Right kidney (tissue), 1 donor: Measurements from ENCODE around the gene CDKN2D.
"Not testable (repeated sequence)": the region's sequence is repeated elsewhere in the genome, so short reads cannot be mapped to it uniquely, and the experiment has no call there.

Source experiments
- DNase-seq: peaks from one replicate; pipeline ENCODE4 v3.0.0-alpha.2; 2016

CDKN2D gene

DNA sequence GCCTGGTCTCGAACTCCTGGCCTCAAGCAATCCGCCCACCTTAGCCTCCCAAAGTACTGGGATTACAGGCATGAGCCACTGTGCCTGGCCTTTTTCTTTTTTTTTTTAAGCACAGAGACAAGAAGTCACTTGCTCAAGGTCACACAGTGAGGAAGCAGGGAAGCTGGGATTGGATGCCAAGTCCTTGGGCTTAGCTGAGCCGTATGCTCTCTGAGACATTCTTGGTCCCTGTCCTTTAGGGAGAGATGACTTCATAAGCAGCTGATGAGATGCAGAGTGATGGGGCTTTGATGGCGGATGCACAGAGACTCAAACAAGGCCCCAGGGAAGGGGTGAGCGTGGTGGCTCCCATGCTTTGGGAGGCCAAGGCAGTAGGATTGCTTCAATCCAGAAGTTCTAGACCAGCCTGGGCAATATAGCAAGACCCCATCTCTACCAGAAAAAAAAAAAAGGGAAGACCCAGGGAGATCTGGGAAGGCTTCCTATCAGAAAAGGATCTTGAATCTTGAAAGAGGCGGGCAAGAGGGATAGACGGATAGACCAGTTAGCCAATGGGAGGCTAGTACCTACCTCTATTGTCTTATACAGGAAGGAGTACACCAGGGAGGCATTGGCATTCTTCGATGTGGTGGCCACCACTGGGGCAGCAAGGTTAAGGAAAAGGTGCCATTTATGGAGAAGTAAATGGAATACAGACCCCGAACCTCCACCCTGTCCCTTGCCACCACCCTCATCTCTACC, 14.4 kb upstream of the CDKN2D start:
- no peak for DNase-seq

DNA sequence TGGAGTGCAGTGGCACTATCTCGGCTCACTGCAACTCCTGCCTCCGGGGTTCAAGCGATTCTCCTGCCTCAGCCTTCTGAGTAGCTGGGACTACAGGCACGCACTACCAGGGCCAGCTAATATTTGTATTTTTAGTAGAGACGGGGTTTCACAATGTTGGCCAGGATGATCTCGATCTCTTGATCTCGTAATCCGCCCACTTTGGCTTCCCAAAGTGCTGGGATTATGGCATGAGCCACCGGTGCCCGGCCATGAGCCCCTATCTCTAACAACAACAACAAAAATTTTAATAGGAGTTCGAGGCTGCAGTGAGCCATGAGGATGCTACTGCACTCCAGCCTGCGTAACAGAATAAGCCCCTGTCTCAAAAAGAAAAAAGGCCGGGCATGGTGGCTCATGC, 13.3 kb upstream of the CDKN2D start:
- DNase-seq, result no peak

DNA sequence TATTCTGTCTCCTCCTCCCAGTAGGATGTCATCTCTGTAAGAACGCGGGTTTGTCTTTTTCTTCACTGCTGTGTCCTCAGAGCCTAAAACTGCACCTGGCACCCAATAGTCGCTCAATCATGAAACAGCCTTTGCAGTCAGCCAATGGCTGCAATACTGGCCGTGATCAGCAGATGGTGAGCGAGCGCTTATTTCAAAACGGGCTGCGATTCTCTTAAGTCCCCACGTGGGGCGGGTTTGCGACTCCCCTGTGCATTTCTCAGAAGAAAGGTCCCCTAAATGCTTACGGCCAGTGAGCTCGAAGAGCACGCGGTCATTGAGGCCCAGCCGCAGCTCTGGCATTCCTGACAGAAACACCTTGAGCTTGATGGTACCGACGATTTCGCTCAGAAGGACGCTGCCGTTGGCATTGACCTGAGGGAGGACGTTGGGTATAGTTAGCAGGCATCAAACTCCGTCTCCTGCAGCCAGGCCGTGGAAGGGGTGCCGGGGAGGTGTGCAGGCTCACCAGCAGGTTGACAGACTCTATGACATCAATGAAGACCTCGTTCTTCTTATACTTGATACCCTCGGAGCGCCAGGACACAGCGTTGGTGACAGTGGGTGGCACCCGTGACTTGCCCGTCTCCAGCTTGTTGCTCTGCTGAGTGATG, 12.3 kb upstream of the CDKN2D start:
- DNase-seq, result peak; percentile 67

DNA sequence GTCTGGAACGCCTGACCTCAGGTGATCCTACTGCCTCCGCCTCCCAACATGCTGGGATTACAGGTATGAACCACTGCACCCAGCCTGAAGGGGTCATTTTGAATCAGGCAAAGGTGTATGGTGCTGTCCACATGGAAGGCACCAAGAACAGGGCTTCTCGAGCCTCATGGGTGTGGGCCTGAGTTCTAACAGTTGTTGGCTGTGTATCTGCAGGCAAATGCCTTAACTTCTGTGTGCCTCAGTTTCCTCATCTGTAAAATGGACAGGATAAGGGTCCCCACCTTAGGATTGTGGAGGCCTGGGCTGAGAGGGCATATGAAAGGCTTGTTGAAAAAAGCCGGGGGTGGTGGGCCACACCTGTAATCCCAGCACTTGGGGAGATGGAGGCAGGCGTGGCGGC, 9.2 kb upstream of the CDKN2D start:
- DNase-seq, result no peak

DNA sequence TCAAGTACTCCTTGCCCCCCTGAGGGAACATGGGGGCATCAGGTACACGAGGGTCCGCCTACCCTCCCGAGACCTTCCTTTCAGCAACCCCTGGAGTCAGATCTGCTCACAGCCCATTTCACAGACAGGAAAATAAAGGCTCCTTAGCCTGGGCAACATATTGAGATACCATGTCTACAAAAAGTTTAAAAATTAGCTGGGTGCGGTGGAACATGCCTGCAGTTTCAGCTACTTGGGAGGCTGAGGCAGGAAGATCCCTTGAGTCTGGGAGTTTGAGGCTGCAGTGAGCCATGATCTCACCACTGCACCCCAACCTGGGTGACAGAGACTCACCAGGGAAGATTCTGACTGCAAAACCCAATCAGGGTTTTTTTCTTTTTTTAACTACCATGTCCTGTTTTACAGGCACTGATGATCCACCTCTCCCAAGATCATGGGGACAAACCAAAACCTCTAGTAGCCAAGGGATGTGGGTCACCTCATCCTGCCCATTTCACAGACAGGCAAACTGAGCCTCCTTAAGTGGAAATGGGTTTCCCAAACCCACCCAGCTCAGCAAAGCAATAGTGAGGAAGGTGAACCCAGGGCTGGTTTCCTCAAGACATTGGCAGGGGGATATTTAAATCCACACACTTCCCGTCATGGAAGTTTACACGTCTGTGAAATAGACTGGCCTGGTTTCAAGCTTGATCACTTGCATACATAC, 6.4 kb upstream of the CDKN2D start:
- DNase-seq, result no peak

DNA sequence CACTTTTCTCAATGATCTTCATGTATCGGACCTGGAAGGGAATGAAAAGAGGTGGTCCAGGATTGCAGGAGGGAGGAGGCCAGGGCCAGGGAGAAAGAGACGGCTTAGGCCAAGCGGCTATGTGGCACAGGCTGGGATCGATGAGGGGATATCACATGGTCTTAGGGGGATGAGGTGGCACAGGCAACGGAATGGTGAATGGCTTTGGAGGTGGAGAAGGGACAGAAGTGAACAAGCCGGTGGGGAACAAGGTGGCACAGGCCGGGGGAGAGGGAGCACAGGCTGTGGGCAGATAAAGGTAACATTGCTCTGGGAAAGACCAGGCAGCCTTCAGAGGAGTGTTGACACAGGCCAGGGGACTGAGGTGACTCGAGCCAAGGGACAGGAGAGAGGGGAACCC, 5.7 kb upstream of the CDKN2D start:
- no peak for DNase-seq

DNA sequence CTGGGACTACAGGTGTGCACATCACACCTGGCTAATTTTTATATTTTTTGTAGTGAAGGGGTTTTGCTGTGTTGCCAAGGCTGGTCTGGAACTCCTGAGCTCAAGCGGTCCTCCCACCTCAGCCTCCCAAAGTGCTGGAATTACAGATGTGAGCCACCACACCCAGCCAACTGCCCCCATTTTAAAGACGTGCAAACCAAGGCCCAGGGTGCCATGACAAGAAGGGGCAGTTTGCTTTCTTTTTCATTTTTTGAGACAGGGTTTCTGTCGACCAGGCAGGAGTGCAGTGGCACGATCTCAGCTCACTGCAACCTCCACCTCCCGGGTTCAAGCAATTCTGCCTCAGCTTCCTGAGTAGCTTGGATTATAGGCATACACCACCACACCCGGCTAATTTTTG, 5.0 kb upstream of the CDKN2D start:
- not testable (repeated sequence) for DNase-seq

DNA sequence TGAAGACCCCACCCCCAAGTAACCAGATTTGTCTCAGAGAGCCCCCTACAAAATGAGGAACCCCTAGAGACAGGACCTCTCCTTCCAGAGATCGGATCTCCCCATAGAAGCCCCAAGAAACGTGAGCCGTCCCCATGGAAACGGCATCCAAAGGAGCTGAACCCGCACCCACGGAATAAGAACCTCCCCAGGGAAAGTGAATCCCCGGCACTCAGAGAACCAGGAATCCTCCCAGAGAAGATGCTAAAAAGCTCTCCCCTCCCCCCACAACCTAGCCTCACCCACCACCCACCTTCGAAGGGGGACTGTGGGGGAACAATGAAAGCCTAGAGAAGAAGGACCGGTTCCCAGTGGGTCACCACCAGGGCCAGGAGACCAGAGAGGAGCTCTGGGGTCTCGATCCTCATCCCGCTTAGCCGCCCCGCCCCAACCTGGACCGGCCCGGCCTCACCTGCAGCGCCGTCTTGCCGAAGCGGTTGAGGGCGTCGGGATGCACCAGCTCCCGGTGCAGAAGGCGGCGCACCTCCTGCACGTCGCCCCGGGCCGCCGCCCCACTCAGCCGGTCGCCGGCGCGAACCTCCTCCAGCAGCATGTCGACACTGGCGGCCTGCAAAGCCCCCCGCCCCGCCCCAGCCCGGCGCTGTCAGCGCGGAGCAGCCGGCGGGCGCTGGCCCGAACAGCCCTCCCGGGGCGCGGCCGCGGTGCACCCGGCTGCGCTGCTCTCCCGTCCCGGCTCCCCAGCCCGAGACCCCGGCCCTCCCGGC, 535 bp downstream of the CDKN2D start:
- no peak for DNase-seq

DNA sequence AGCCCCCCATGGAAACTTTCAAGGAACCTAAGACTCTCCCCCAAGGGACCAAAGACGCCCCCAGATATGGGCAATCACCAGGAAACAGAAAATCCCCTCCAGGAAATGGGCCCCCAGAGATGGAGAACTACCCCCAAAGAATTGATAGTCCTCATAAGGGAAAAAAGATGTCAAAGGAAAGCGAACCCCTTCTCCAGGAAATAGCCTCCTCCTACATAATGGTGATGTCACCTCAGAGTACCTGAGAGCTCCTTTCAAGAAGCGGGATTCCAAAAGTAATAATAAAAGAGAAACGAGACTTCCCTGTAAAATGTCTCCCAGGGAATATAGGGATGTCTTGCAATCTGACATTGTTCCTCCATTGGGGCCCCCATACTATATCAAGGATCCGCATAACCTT, 1.1 kb downstream of the CDKN2D start:
- no peak for DNase-seq

DNA sequence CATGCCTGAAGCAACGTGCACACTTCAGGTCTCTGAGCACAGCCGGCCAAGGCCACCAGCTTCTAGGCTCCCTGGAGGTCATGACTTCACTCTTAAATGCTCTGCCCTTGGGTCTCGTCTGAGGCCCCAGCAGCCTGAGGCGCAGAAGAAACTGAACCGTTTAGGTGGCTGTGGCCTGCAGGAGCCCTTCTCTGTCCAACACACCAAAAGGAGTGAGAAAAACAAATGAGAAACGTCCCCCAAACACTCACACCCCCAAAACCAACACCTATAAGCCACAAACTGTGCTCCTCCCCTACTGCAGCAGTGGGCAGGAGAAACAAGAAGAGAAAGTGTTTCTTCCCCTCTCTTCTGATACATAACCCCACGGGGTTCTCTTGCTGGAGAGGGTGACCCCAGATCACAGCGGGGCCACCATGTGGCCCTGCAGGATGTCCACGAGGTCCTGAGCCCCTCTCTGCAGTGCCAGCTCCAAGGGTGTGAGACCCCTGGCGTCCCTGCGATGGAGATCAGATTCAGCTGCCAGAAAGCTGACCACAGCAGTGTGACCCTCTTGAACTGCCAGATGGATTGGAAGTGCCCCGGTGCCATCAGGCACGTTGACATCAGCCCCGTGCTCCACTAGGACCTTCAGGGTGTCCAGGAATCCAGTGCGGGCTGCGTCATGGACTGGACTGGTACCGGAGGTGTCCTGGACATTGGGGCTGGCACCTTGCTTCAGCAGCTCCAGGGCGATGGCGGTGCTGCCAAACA, 1.9 kb downstream of the CDKN2D start:
- DNase-seq, result no peak

DNA sequence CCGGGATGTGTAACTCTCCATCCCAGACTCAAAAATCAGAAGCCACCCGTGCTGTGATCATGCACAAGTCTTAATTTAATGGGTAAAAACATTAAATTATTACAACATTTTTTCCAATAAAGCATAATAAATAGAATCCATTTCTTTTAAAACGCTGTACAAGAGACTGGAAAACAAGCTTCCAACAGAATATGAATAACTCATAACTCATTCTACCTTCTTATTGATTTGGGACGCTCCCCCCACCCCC, 2.4 kb downstream of the CDKN2D start:
- DNase-seq, result no peak

DNA sequence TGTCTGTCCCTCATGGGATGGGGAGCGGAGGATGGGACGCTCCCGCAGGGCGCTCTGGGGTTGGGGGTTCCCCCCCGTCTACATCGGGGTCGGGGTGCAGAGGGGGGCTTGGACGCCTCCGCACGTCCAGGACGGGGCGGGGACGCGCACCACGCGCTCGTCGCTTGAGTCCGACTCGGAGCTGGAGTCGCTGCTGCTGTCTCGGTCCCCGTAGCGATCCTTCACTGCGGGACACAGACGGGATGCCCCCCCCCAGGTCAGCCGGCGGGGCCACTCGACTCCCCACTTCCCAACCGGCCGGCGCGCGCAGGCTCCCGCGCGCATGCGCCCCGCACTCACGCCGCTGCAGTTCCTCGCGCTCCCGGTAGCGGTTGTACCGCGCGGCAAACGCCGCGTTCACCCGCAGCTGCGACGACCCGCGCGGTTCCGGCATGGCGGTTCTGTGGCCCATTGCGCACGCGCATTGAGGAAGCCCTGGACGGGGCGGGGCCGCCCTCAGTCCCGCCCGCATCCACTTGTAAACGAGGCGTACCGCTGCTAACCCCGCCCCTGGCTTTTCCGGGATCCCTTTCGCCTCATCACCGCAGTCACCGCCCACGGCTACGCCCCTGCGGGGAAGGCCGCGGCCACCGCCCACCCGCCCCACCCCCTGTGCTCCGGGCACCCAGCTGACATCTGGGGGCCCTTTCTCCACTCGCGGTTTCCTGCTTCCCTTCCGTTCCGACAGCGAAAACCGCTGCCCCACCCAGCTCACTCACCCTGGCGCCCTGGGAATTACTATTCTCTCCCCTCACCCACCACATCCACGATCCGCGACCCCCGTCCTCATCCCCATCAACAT, 3.0 kb downstream of the CDKN2D start, which contains the start of gene KRI1:
KRI1 (minus strand) TSS at position 444 of the 841 bp plus-strand sequence; CDS start at position 433, 11 bp downstream.
- peak; percentile 93 for DNase-seq

DNA sequence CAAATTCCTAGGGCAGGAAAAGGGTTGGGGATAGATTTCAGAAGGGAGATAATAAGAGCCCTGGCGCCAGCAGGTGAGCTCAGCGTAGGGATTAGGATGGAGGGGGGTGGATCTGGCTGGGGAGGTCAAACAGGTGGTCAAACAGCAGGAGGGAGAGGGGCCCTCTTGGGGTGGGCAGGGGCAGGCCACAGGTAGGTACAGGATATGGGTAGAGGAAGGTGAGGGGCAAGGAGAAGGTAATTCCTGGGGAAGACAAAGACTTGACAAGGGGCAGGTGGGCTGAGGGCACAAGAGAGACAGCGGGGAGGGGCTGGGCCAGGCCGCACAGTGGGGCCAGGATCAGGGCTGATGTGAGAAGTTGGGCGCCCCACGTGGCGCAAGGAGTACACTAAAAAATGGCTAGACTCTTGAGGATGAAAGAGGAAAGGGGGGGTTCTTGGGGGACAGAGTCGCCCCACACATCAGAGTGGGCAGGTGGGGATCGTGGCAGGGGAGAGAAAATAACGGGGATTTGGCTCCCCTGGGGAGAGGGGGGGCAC, 3.7 kb downstream of the CDKN2D start:
- peak; percentile 54 for DNase-seq

DNA sequence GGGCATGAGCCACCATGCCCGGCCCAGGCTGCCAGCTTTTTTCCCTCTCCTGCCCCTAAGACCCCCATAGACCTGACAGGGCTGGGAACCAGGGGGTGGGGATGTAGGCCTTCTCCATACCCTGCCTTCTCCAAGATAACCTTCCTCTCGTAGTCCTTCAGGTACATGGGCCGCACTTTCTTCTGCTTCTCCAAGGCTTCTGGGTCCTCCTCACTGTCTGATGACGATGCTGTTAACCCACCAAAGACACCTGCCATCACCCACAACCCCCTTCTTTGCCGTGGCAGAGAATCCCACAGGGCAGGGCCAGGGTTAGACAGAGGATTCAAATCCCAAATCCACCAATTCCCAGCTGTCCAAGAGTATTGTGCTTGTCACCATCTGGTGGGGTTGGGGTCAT, 6.2 kb downstream of the CDKN2D start:
- DNase-seq, result no peak

DNA sequence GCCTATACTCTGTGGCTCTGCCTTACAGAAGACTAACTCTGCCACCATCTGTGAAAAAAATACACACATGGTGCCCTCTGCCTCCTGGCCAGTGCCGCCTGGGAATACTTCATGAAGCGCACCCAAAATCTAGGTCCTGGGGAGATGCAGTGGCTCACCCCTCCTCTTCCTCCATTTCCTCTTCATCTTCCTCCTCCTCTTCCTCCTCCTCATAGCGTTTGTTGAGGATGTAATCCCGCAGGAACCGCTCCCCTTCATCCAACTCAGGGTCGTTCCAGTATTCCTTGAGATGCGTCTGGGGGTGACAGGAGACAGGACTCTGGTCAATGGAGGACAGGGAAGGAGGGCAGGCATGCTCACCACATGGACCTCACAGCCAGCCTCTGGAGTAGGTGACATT, 8.6 kb downstream of the CDKN2D start:
- no peak for DNase-seq

DNA sequence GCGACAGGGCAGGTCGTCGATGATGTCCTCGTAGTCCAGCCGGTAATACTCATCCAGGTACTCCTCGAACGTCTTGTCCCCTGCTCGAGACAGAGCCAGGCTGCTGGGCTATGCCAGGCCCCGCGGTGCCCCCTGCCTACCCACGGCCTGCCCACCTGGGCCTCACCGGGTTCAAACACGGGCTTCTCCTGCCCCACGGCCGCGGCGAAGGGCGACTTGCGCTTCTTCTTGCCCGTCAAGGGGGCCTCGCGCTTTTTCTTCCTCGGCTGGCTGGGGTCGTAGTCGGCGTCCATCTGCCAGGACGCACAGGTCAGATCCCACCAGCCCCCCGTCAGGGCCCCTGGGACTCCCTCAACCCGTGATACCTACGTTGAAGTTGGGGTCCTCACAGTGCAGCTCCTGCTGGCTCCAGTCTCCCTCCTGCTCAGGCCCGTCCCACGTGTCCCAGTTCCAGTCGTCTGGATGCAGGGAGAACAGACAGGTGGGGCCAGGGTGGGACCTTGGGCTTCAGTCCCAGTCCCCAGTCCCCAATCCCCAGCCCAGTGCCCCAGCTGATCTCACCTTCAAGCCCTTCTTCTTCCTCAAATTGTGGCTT, 11.1 kb downstream of the CDKN2D start:
- DNase-seq, result no peak

DNA sequence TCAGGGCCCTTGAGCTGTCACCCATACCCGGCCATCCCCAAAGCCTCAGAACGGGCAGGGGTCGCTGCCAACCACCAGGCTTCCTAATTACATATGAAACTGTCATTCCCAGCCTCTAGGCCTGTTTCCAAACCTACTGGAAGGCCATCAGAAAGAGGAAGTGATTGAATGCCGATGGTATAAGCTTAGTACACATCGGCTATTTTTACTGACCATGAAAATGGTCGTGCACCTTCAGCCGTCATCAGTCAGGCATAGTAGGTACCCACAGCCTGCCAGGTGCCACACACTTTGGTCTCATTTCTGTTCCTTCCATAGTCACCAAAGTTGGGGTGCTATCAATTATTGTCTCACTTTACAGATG, 13.2 kb downstream of the CDKN2D start:
- no peak for DNase-seq

DNA sequence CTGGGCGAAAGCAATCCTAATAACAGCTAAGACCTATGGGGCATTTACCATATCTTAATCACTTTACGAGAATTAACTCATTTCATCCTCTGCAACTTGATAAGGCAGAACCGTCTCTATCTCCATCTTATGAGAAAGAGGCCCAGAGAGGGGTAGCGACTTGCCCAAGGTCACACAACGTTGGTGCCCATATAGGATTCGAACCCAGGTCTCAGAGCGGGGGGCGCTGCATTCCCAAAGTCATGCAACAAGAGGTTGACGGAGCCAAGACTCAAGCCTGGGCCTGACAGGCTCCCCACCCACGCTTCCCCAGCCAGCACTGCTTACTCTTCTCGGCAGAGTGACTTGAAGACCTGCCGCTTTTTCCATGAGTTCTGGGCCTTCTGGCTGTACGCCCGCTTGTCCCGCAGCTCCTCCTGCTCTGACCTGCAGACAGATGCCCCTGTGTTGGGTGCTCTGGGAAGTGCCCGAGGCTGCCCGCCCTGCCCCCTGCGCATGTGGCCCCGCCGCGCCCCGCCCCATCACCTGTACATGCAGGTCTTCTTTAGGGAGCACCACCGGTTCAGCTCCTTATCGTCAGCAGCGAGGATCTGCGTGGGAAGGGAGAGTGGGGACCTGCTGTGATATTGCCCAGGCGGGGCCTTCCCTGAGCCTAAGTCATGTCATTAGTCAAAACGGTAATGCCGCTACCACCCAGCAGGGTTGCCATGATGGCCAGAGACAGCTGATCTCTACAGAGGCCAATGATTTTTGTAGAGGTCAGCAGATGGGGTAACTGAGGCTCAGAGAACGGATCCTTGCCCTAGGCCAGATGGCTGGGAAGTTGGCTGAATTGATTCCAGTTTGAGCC, 13.8 kb downstream of the CDKN2D start:
- no peak for DNase-seq

DNA sequence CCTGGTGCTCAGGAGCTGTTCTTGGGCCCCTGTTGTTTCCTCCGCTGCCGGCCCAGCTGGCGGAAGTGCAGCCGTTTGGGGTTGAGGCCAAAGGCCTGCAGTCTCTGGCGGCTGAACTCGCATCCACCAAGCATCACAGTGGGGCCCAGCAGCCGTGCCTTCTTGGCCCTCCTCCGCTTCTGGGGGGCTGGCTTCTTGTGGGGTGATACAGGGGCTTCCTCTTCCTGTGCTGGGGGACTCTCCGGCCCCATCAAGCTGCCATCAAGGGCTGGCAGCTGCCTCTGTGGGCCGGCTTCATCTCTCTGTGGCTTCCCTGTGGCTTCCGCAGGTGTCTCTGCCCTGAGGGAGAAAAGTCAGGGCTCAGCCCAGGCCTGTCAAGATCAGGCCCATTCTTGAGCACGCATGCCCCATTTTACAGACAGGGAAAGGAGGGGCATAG, 14.8 kb downstream of the CDKN2D start:
- no peak for DNase-seq
